HG02571 (cell line): Measurements from ENCODE around the gene PGM5.
"Not testable (repeated sequence)": the region's sequence is repeated elsewhere in the genome, so short reads cannot be mapped to it uniquely, and the experiment has no call there.

Experiments
- ATAC-seq: cut with Tn5 transposase; IDR thresholded peaks from one replicate; pipeline ENCODE4 v1.9.1; 2021; ENCODE audit warnings: mild to moderate bottlenecking, moderate library complexity; ENCODE audit not compliant: unreplicated experiment

The PGM5 gene

DNA sequence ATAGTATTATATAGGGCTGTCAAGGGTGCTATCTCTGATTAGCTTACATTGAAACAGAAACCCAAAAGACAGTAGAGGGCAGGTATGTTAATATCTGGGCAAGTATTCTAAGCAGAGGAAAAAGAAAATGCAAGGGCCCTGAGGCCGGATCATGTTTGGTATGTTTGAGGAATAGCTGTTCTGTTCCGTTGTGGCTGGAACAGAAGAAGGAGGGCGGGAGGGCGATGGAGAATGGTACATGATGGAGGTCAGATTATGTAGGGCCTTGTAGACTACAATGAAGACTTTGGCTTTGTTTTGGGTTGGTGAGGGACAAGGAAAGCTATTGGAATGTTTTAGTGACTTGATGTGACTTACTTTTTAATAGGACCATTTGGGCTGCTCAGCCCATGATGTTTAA, 19.4 kb downstream of the PGM5 start:
- not testable (repeated sequence) for ATAC-seq

GRCh38 chr9:68377723-68378122, 21.3 kb downstream of the PGM5 start:
- peak; percentile 79 for ATAC-seq

DNA sequence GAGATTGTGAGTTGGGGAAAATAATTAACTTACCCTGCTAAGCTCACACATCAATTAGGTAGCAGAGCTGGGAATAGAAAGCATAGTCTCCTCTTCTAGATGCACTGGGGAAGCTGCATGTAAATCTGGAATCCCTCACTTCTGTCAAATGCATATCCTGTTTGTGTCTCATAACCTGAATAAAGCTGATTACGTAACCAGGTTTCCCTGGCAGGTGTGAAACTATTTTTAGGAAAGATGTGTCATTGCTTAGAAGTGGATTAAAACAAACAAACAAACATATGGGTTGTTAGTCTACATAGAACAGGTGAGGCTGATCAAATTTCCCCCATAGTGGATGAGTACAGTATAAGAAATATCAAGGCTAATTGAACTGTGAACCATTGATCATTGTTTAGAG, 27.5 kb downstream of the PGM5 start:
- ATAC-seq = not testable (repeated sequence)

DNA sequence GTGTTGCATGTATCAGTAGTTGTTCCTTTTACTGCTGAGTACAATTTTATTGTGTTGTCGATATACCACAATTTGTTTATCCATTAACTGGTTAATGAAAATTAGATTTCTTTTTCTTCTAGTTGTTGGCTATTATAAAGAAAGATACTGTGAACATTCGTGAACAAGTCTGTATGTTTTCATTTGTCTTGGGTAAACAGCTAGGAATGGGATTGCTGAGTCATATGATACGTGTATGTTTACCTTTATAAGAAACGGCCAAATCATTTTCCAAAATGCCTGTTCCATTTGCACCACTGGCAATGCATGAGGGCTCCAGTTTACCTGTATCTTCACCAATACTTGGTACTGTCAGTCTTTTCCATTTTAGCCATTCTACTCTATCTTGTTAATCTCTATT, 33.1 kb downstream of the PGM5 start:
- ATAC-seq = not testable (repeated sequence)

GRCh38 chr9:68390737-68391136, 34.3 kb downstream of the PGM5 start:
- not testable (repeated sequence) for ATAC-seq

GRCh38 chr9:68396411-68397094, 40.1 kb downstream of the PGM5 start:
- ATAC-seq = not testable (repeated sequence)

GRCh38 chr9:68397095-68397423, 40.6 kb downstream of the PGM5 start:
- not testable (repeated sequence) for ATAC-seq

DNA sequence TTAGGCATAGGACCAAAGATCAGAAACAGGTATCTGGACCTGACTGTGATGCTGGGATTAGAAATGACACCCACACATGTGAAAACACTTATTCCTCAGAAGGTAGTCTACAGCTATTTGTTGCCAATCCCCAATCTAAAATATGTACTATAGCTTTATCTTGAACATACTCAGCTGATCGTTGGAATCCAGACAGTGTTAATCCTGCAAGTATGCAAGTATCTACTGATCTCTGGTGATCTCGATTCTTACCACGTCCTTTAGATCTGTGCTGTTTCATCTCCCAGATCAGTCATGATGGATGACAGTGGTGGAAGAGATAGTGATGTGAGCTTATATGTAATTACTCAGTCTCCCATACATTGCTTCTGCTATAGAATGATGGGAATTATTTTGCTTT, 41.4 kb downstream of the PGM5 start:
- ATAC-seq = not testable (repeated sequence)

DNA sequence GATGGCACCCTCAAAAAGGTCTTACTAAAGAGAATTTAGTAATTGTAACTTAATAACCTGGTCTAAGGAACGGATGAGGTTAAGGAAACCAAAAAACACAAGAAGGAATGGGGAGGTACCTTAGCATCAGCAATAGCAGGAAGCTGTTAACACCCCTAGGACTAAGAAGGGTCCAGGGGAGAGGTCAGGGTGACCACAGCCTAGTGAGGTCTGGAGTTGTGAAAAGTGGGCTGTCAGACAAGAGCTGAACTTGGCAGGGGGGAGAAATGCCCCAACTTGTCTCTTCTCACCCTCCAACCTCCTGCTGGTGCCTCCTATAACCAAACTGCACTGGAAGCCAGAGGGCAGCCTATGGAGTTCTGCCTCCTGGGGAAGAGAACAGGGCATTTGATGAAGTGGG, 41.9 kb downstream of the PGM5 start:
- not testable (repeated sequence) for ATAC-seq

DNA sequence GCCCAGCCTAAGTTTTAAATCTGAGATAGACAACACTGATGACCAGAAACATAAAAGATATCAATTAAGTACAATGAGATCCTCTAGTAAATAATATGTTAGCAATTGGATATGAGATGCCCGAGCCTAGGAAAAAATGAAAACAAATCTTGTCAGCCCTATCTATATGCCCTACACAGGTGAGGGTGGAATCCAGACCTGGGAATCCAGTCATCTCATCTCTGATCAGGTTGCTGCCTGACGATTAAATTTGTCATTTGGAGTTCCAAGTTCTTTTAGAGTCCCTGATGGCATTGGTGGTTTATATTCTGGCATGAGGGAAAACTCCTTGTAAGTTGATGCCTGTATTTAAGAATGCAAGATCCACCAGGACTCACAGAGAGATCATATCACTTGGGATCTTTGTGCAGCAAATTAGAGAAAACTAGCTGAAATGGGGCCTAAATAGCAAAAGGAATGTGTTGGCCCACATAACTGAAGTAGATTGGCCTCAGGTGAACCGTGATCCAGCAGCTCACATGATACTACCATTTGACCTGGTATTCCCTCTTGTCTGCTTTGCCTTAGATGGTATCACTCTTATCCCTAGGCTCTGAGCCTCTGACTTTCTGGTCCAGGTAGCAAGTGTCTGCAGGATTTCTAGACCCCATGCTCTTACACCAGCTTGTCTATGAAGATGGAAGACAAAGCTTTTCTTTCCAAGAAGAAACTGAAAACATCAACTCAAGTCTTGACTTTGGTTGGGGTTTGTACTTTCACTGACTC, 48.2 kb downstream of the PGM5 start:
- ATAC-seq = not testable (repeated sequence)

- ATAC-seq = not testable (repeated sequence)
Observed at GRCh38 chr9:68411865-68412264, 55.5 kb downstream of the PGM5 start.

DNA sequence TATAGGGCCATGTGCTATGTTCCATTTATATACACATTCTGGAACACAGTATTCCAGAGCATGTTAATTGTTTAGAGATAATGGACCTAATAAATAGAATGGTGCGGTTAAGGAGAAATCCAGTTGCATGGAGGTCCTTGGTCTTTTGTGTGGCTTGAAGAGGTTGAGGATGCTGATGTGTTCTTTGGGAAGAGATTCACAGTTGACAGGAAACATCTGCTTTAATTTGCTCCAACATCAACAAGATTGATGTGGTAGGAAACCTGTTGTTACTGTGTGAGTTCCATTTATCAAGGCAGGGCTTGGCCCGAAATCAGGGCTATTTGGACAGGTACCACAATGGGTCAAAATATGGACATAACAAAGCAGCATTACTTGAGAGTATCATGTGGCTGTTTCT, 56.3 kb downstream of the PGM5 start:
- ATAC-seq = not testable (repeated sequence)

DNA sequence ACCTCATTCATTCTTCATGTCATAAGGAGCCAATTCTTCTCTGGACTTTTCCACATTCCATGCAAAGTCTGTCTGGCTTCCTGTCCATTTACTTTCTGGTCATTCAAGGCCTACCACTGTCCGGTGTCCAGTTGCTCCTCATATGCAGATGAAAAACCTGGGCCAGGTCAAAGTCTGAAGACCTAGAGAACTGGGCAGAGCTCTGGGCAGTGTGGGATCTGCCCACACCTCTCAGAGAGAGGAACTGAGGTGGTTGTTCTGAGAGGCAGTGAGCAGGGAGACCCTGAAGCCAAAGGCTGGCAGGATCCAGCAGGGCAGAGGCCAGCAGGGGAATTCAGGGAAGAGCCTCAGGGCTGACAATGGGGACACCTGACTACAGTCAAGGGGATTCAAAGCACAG, 58.7 kb downstream of the PGM5 start:
- ATAC-seq = not testable (repeated sequence)

GRCh38 chr9:68416936-68417564, 60.6 kb downstream of the PGM5 start:
- no peak for ATAC-seq

DNA sequence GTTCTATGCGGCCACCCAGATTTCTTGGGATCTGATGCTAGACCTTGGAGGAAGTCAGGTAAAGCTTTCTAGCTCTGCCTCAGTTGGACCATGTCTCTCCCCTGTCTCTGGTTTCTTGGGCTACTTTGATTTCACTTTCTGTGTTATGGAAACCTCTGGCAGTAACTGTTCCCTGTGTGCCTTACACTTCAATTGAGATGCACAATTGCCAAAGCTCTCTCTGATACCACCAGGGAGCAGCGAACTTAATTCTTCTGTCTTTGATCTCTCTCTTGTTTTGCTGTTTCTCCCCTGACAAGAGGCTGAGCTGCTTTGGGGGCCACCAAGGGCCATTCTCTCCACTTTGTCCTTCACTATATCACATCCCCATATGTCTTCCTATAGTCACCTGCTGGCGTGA, 61.4 kb downstream of the PGM5 start:
- ATAC-seq = no peak

DNA sequence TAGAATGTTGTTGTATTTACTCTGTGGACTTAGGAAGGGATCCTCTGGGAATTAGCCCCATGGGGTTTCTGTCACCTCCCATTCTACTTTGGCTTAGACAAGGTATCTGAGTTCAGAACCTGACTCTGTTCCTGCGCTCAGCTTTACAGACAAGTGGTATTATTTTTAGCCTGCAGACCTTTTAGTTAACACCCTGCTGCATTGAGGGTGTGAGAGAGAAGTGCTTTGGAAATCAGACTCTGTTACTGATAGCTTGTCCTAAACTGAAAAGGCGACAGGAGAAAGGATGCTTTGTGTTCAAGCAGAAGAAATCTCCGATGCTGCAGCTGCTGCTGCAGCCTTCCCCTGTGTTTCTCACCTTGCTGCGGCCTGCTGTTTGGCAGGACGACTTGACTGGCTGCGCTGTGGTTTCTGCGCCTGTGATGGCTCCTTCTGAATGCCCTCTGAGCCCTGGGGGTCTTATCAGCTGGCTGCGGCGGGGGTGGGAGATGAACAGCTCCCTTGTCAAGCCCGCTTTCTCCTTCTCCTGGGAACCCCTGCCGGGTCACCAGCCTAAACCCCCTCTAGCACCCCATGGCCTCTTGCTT, 61.9 kb downstream of the PGM5 start:
- no peak for ATAC-seq

GRCh38 chr9:68419901-68420300, 63.5 kb downstream of the PGM5 start:
- ATAC-seq = no peak

DNA sequence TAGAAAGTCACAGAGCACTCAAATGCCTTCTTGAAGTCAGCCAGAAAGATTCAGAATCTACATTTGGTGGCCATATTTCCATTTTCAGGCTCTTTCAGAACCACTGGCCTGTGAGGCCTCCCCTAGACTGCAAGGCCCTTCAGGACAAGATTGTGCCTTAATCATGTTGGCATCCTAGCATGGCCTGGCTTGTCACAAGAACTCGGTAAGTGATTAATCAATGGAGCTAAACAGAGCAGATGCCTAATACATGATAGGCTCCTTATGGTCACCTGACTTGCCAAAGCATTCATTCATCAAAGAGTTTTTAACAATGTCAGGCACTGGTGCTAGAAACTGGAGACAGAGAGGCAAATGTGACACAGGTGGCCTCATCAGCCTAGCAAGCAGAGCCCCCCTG, 70.3 kb downstream of the PGM5 start:
- no peak for ATAC-seq

GRCh38 chr9:68427216-68427977, 71.0 kb downstream of the PGM5 start:
- ATAC-seq = no peak

- ATAC-seq = no peak
Observed at GRCh38 chr9:68428481-68428880, 72.1 kb downstream of the PGM5 start.

- no peak for ATAC-seq
Observed at GRCh38 chr9:68429631-68430030, 73.2 kb downstream of the PGM5 start.
